PC-3 (cell line): ENCODE results near the gene CEP128. TPM values are rescaled to one million over a fixed set of nuclear protein-coding genes. Genes with fewer than 3 reads are reported as not detected.
A peak's percentile ranks its signal among the peaks of the same experiment; 100 is the strongest.

Source experiments
- ATAC-seq: fragments of 200-7000 bp; cut with Tn5 transposase; 2 replicates; pipeline ENCODE4 v1.9.1; 2020; ENCODE audit warnings: mild to moderate bottlenecking, moderate library complexity
- BruUV-seq: library from RNA; stranded (reverse); fragments of 400-500 nt; replicated peaks from 2 replicates; lab custom pipeline; 2021; lab: Mats Ljungman, UMichigan
- CTCF ChIA-PET: fragments of 300-600 bp; sonication (Branson Sonifier 250); formaldehyde crosslinking; loops from one replicate; lab custom pipeline; 2022; ENCODE audit warnings: antibody characterized with exemption; lab: Charles Lee
- POLR2A ChIA-PET: fragments of 300-600 bp; sonication (Branson Sonifier 250); formaldehyde crosslinking; loops from one replicate; lab custom pipeline; 2022; ENCODE audit warnings: antibody characterized with exemption; ENCODE audit not compliant: unreplicated experiment; lab: Charles Lee
- DNase-seq: peaks from one replicate; pipeline ENCODE4 v3.0.0-alpha.2; 2015
- H2AFZ ChIP-seq: fragments of 300-600 bp; sonication (generic); 2 replicates; pipeline ENCODE4 v1.6.0; 2016; ENCODE audit warnings: antibody characterized with exemption, low read length
- H3F3A ChIP-seq: fragments of 300-600 bp; sonication (generic); one replicate; pipeline ENCODE4 v1.6.0; 2017; ENCODE audit warnings: antibody characterized with exemption, low read length, control low read depth, mild to moderate bottlenecking; ENCODE audit not compliant: unreplicated experiment
- H3K27ac ChIP-seq: fragments of 300-600 bp; sonication (generic); 2 replicates; pipeline ENCODE4 v1.5.1; 2016; ENCODE audit warnings: mild to moderate bottlenecking, low read length
- H3K27me3 ChIP-seq: fragments of 300-600 bp; sonication (generic); 2 replicates; pipeline ENCODE4 v1.6.1; 2016; ENCODE audit warnings: low read length, mixed read lengths
- H3K36me3 ChIP-seq: fragments of 300-600 bp; sonication (generic); 2 replicates; pipeline ENCODE4 v1.6.1; 2016; ENCODE audit warnings: low read depth, mixed run types, low read length, mixed read lengths
- H3K4me1 ChIP-seq: fragments of 300-600 bp; sonication (generic); 2 replicates; pipeline ENCODE4 v1.5.1; 2016; ENCODE audit warnings: low read length; ENCODE audit not compliant: insufficient read depth
- H3K4me2 ChIP-seq: fragments of 300-600 bp; sonication (generic); 2 replicates; pipeline ENCODE4 v1.6.0; 2016; ENCODE audit warnings: low read length
- H3K4me3 ChIP-seq: fragments of 300-600 bp; sonication (generic); 2 replicates; pipeline ENCODE4 v1.5.1; 2016; ENCODE audit warnings: mild to moderate bottlenecking, low read length, mixed read lengths
- H3K79me2 ChIP-seq: fragments of 300-600 bp; sonication (generic); 2 replicates; pipeline ENCODE4 v1.6.1; 2017; ENCODE audit warnings: low read length, mixed read lengths
- H3K9ac ChIP-seq: fragments of 300-600 bp; sonication (generic); 2 replicates; pipeline ENCODE4 v1.6.0; 2016; ENCODE audit warnings: mild to moderate bottlenecking, low read length
- H3K9me2 ChIP-seq: fragments of 300-600 bp; sonication (generic); replicated peaks from 2 replicates; pipeline ENCODE4 v1.6.1; 2016; ENCODE audit warnings: mixed run types, low read length, mixed read lengths
- H3K9me3 ChIP-seq: fragments of 300-600 bp; sonication (generic); 2 replicates; pipeline ENCODE4 v1.6.1; 2016; ENCODE audit warnings: low read length, mixed read lengths
- H4K20me1 ChIP-seq: fragments of 300-600 bp; sonication (generic); 2 replicates; pipeline ENCODE4 v1.6.1; 2016; ENCODE audit warnings: low read length, mixed read lengths
- EZH2 ChIP-seq: fragments of 300-600 bp; sonication (generic); IDR thresholded peaks from one replicate; pipeline ENCODE4 v1.6.1; 2017; ENCODE audit warnings: antibody characterized with exemption, mild to moderate bottlenecking, low read length; ENCODE audit not compliant: unreplicated experiment
- EZH2phosphoT487 ChIP-seq: fragments of 300-600 bp; sonication (generic); IDR thresholded peaks from 2 replicates; pipeline ENCODE4 v1.6.1; 2018; ENCODE audit warnings: mild to moderate bottlenecking, antibody characterized with exemption, low read length, borderline replicate concordance
- intact Hi-C: fragments of 100-400 bp; cut with micrococcal nuclease; formaldehyde crosslinking; loops from 2 replicates; pipeline ENCODE4 v1.9.0; 2023
- total RNA-seq: library from RNA; depleted of rRNA; stranded (reverse); fragments of >200 nt; gene quantifications from 2 replicates; pipeline ENCODE4 v1.2.3, GENCODE V29; 2014
- TF ChIP-seq, protein P1 (sequence below): fragments of 300-600 bp; sonication (generic); conservative IDR thresholded peaks from 2 replicates; pipeline ENCODE4 v1.5.1; 2017; ENCODE audit warnings: antibody characterized with exemption, low read depth, mild to moderate bottlenecking, low read length

CEP128 gene
- total RNA-seq, 1 experiment from 2014 or later: 11.6 TPM

DNA sequence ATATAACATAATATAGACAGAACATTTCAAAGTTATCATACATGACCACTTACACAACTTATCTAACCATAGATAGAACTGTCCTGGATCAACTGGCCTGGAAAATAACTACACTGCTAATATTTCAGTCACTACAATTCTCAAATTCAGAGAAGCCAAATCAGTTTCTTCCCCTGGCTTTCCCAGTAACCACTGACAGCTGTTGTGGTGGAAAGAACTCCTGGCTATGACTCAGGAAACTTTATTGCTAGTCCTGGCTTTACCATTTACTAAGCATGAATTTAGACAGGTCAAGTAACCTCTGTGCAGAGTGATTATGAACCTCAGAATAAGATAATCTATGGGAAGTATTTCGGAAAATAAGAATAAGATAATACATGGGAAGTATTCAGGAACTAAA is 485.3 kb downstream of the CEP128 start:
- Histone ChIP-seq H3K79me2 (no peaks in the 10 kb centered on the region), H3K27me3 (no peaks in the 10 kb centered on the region), H3K9me3 (no peaks in the 10 kb centered on the region), H3K36me3 (no peaks in the 10 kb centered on the region), H2AFZ (no peak overlapping the region), H3K4me2 (no peak overlapping the region), H3K9me2 (no peaks in the 10 kb centered on the region), H3K9ac (no peak overlapping the region), H4K20me1 (no peaks in the 10 kb centered on the region), H3K27ac (no peak overlapping the region), H3F3A (no peaks in the 10 kb centered on the region), H3K4me3 (no peak overlapping the region), H3K4me1 (no peaks in the 10 kb centered on the region)
- ATAC-seq (peak; percentile 56; the same call in 1 of the 2 replicates), DNase-seq (peak; percentile 52)
- ChIA-PET POLR2A (no interaction called here), CTCF (no interaction called here)
- BruUV-seq: no TSS peak
- intact Hi-C loops: no loop called here
- TF ChIP-seq EZH2phosphoT487: no peak
- no peak for TF ChIP-seq EZH2
- TF ChIP-seq, protein P1, sequence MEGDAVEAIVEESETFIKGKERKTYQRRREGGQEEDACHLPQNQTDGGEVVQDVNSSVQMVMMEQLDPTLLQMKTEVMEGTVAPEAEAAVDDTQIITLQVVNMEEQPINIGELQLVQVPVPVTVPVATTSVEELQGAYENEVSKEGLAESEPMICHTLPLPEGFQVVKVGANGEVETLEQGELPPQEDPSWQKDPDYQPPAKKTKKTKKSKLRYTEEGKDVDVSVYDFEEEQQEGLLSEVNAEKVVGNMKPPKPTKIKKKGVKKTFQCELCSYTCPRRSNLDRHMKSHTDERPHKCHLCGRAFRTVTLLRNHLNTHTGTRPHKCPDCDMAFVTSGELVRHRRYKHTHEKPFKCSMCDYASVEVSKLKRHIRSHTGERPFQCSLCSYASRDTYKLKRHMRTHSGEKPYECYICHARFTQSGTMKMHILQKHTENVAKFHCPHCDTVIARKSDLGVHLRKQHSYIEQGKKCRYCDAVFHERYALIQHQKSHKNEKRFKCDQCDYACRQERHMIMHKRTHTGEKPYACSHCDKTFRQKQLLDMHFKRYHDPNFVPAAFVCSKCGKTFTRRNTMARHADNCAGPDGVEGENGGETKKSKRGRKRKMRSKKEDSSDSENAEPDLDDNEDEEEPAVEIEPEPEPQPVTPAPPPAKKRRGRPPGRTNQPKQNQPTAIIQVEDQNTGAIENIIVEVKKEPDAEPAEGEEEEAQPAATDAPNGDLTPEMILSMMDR: no peak

DNA sequence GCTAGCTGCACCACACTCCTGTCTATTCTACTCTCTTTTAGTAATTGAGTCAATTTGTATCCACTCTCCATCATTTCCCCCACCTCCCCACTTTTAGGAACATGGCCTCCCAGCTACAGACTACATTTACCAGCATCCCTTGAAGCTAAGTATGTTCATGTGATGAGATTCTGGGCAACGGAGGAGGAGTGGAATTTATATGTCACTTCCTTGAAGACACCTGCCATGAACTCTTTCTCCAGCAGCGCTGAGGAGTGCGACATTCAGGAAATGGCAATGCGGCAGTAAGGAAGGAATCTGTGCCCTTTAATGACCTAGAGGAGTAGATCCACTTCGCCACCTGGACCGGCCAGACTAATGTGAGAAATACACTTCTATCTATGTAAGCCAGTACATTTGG is 486.5 kb downstream of the CEP128 start:
- ATAC-seq: no peak
- H3K9me2 ChIP-seq: no peaks in the 10 kb centered on the region
- no peaks in the 10 kb centered on the region for H3K27me3 ChIP-seq
- no peak overlapping the region for H3K4me2 ChIP-seq
- no peak overlapping the region for H2AFZ ChIP-seq
- no peaks in the 10 kb centered on the region for H3K4me1 ChIP-seq
- H3K9ac ChIP-seq: no peak overlapping the region
- H3F3A ChIP-seq: no peaks in the 10 kb centered on the region
- H3K4me3 ChIP-seq: no peak overlapping the region
- H3K36me3 ChIP-seq: 0 out of 2 replicates have a peak, but pooled peaks cover 3% of the 10 kb centered on the region
- no peaks in the 10 kb centered on the region for H3K9me3 ChIP-seq
- ChIA-PET CTCF (no interaction called here), POLR2A (no interaction called here)
- no peaks in the 10 kb centered on the region for H4K20me1 ChIP-seq
- no peak overlapping the region for H3K27ac ChIP-seq
- BruUV-seq: no TSS peak
- no peaks in the 10 kb centered on the region for H3K79me2 ChIP-seq
- no peak for DNase-seq
- intact Hi-C loops: no loop called here
- TF ChIP-seq, protein P1: no peak
- no peak for TF ChIP-seq EZH2phosphoT487
- TF ChIP-seq EZH2: no peak

DNA sequence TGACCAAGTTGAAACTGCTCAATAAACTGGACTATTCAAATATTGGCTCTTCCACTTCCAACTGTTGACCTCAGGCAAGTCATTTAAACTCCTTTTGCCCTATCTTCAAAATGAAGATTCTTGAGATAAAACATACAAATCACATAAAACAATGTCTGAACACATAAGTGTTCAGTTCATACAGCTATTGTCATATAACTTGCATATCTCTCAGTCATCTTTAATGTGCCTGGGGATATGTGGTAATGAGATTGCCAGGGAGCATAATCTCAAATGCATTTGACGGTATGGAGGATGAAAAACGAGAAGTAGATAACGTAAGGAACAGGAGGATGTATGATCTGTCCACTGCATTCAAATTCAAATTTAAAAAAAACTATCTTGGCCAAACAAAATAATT is 493.3 kb downstream of the CEP128 start:
- TF ChIP-seq, protein P1: no peak
- TF ChIP-seq EZH2phosphoT487 (no peak), EZH2 (no peak)
- CTCF ChIA-PET: interaction anchor here (0.7 kb wide), 1 partner anchor 9 kb away, joined by 4 read pairs; no protein-coding TSS in a partner anchor
- H3K4me1 ChIP-seq: peaks cover 5% of the 10 kb centered on the region; the same call in 1 of the 2 replicates
- POLR2A ChIA-PET: no interaction called here
- H3K4me2 ChIP-seq: no peak overlapping the region
- no peak overlapping the region for H2AFZ ChIP-seq
- no peak for DNase-seq
- BruUV-seq: no TSS peak
- H3K36me3 ChIP-seq: 0 out of 2 replicates have a peak, but pooled peaks cover 3% of the 10 kb centered on the region
- H3F3A ChIP-seq: no peaks in the 10 kb centered on the region
- no peaks in the 10 kb centered on the region for H3K79me2 ChIP-seq
- no peaks in the 10 kb centered on the region for H4K20me1 ChIP-seq
- H3K27me3 ChIP-seq: no peaks in the 10 kb centered on the region
- H3K27ac ChIP-seq: no peak overlapping the region
- H3K4me3 ChIP-seq: no peak overlapping the region
- H3K9ac ChIP-seq: no peak overlapping the region
- H3K9me3 ChIP-seq: no peaks in the 10 kb centered on the region
- H3K9me2 ChIP-seq: no peaks in the 10 kb centered on the region
- ATAC-seq: no peak
- intact Hi-C loops: no loop called here
